Measurements from ENCODE around the gene RFWD3. TPM values are rescaled to one million over a fixed set of nuclear protein-coding genes. Genes with fewer than 3 reads are reported as not detected.

The RFWD3 gene
- 9.5 TPM for total RNA-seq
- polyA plus RNA-seq (ENCODE audit: insufficient read depth in 1 of 8, insufficient read length in 8 of 8, low replicate concordance in 1 of 8): 10 to 100 TPM in 7 of 8 donors, 1 to 10 TPM in 1; 9.8 to 16.1 (median 12.2) TPM
- long read RNA-seq, donor 1: 0 reads
- long read RNA-seq, donor 2: 0 reads
- long read RNA-seq, donor 3, partial matches to known transcripts: 0 of 1 reads
- long read RNA-seq, donor 3, other reads (novel, unspliced or antisense): 0 of 1 reads
- long read RNA-seq, donor 4, partial matches to known transcripts: 0 of 1 reads
- long read RNA-seq, donor 4, other reads (novel, unspliced or antisense): 0 of 1 reads
- long read RNA-seq, donor 5, partial matches to known transcripts: 0 of 1 reads
- long read RNA-seq, donor 5, other reads (novel, unspliced or antisense): 0 of 1 reads
- long read RNA-seq, donor 6, full-length matches to known transcripts: 3 of 3 reads
- long read RNA-seq, donor 6, partial matches to known transcripts: 0 of 3 reads
- long read RNA-seq, donor 6, other reads (novel, unspliced or antisense): 0 of 3 reads
- long read RNA-seq, donor 7, partial matches to known transcripts: 0 of 1 reads
- long read RNA-seq, donor 7, other reads (novel, unspliced or antisense): 0 of 1 reads
- long read RNA-seq, donor 8, partial matches to known transcripts: 0 of 2 reads
- long read RNA-seq, donor 8, other reads (novel, unspliced or antisense): 0 of 2 reads
- long read RNA-seq, donor 9, partial matches to known transcripts: 0 of 1 reads
- long read RNA-seq, donor 9, other reads (novel, unspliced or antisense): 0 of 1 reads
- long read RNA-seq, donor 10, partial matches to known transcripts: 0 of 5 reads
- long read RNA-seq, donor 10, other reads (novel, unspliced or antisense): 0 of 5 reads
- long read RNA-seq, donor 11, partial matches to known transcripts: 0 of 1 reads
- long read RNA-seq, donor 11, other reads (novel, unspliced or antisense): 0 of 1 reads

GRCh38 chr16:74666425-74667254 lies at the start of gene RFWD3:
TSS of gene RFWD3 (minus strand) at chr16:74666877. CDS start at chr16:74661449, 5,428 bp downstream.
- H3K4me1 ChIP-seq (ENCODE audit: control insufficient read depth, insufficient read depth, low read length): no peaks in the 10 kb centered on the region
- H3K27ac ChIP-seq (ENCODE audit: low read length): peak within 1 kb of the TSS; percentile 67
- no peaks in the 10 kb centered on the region for H3K27me3 ChIP-seq (ENCODE audit: control insufficient read depth, insufficient read depth, low read length)
- no peaks in the 10 kb centered on the region for H3K9me3 ChIP-seq (replicated peaks; ENCODE audit: control insufficient read depth, low read depth, low read length)
- under 1% methylated on average over 50 of the region's 63 CpGs for WGBS (ENCODE audit: insufficient coverage)
- peak; percentile 99 for DNase-seq
- H3K4me3 ChIP-seq (ENCODE audit: low read length): peak within 1 kb of the TSS; percentile 90
- peaks cover 22% of the 10 kb centered on the region for H3K36me3 ChIP-seq (ENCODE audit: control insufficient read depth, insufficient read depth, low read length)

DNA sequence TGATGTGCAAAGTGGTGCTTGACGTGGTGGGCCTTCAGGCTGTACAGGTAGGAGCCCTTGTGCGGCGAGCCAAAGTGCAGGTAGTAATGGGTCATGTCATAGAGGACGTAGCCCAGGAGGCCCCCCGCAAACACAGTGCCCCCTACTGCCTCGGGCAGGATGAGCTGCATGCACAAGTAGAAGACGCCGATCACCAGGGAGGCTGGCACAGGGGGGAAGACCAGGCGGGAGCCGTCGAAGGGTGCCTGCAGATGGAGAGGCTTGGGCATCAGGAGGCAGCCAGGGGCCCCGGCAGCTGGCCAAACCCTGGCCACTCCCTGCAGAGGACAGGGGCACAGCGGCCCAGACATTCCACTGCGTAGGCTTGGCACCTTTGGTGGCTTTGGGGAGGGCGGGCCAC lies 49.7 kb upstream of the RFWD3 start:
- no peaks in the 10 kb centered on the region for H3K36me3 ChIP-seq (ENCODE audit: control insufficient read depth, insufficient read depth, low read length)
- DNase-seq: no peak
- 84% methylated on average over 15 of the region's 15 CpGs for WGBS (ENCODE audit: insufficient coverage)

DNA sequence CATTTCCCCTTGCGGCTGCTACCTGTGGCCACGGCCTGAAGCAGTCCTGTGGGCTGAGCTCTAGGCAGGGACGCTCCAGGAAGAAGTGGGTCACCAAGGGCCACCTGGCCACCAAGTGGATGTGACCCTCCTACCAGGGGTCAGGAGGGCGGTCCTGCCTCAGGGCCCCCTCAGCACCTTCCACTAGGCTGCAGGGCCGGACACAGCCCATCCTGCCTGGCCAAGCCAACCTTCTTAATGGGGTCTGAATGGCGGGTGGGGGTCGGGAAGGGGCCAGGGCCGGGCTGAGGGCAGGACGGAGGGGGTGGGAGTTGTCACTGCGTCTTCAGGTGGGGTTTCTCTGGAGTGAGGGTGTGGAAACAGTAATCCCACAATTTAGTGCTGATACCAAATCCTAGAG lies 47.2 kb upstream of the RFWD3 start:
- no peaks in the 10 kb centered on the region for H3K36me3 ChIP-seq (ENCODE audit: control insufficient read depth, insufficient read depth, low read length)
- WGBS (ENCODE audit: insufficient coverage): 75% methylated on average over 9 of the region's 10 CpGs
- DNase-seq: no peak
- no peak overlapping the region for H3K4me3 ChIP-seq (ENCODE audit: low read length)
- no peaks in the 10 kb centered on the region for H3K27me3 ChIP-seq (ENCODE audit: control insufficient read depth, insufficient read depth, low read length)
- H3K4me1 ChIP-seq (ENCODE audit: control insufficient read depth, insufficient read depth, low read length): no peaks in the 10 kb centered on the region
- H3K9me3 ChIP-seq (replicated peaks; ENCODE audit: control insufficient read depth, low read depth, low read length): no peaks in the 10 kb centered on the region
- H3K27ac ChIP-seq (ENCODE audit: low read length): no peak overlapping the region

More for the DNA sequence above, 49.7 kb upstream of the RFWD3 start:
- H3K4me1 ChIP-seq (ENCODE audit: control insufficient read depth, insufficient read depth, low read length): no peaks in the 10 kb centered on the region
- no peak overlapping the region for H3K27ac ChIP-seq (ENCODE audit: low read length)
- H3K27me3 ChIP-seq (ENCODE audit: control insufficient read depth, insufficient read depth, low read length): no peaks in the 10 kb centered on the region
- H3K9me3 ChIP-seq (replicated peaks; ENCODE audit: control insufficient read depth, low read depth, low read length): no peaks in the 10 kb centered on the region
- no peak overlapping the region for H3K4me3 ChIP-seq (ENCODE audit: low read length)

DNA sequence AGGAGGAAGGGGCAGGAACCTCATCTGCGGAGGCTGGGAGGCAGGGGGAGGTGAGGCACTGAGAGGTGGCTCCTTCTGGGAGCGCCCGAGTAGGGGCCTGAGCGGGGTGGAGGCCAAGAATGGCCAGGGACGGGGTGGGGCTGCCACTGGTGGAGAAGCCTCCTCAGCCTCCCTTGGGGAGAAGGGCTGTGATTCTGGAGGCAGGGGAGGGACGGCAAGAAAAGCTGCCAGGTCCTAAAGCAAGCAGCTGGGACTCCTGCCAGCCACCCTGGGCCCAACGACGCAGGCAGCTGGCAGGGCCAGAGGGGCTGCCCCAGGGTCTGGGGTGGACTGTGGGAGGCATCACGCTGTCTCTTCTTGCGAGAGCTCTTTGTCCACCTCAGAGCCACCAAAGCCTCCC lies 46.6 kb upstream of the RFWD3 start:
- Histone ChIP-seq H3K36me3 (ENCODE audit: control insufficient read depth, insufficient read depth, low read length) (no peaks in the 10 kb centered on the region), H3K4me3 (ENCODE audit: low read length) (no peak overlapping the region), H3K9me3 (replicated peaks; ENCODE audit: control insufficient read depth, low read depth, low read length) (no peaks in the 10 kb centered on the region), H3K27ac (ENCODE audit: low read length) (no peak overlapping the region), H3K27me3 (ENCODE audit: control insufficient read depth, insufficient read depth, low read length) (no peaks in the 10 kb centered on the region), H3K4me1 (ENCODE audit: control insufficient read depth, insufficient read depth, low read length) (no peaks in the 10 kb centered on the region)
- DNase-seq: no peak
- 40% methylated on average over 7 of the region's 10 CpGs for WGBS (ENCODE audit: insufficient coverage)

- Histone ChIP-seq H3K4me1 (ENCODE audit: control insufficient read depth, insufficient read depth, low read length) (no peaks in the 10 kb centered on the region), H3K4me3 (ENCODE audit: low read length) (no peak overlapping the region), H3K9me3 (replicated peaks; ENCODE audit: control insufficient read depth, low read depth, low read length) (no peaks in the 10 kb centered on the region), H3K36me3 (ENCODE audit: control insufficient read depth, insufficient read depth, low read length) (no peaks in the 10 kb centered on the region), H3K27me3 (ENCODE audit: control insufficient read depth, insufficient read depth, low read length) (no peaks in the 10 kb centered on the region), H3K27ac (ENCODE audit: low read length) (no peak overlapping the region)
- no peak for DNase-seq
- 87% methylated on average over 11 of the region's 12 CpGs for WGBS (ENCODE audit: insufficient coverage)
Measured at GRCh38 chr16:74711938-74712337, 45.3 kb upstream of the RFWD3 start.

- Histone ChIP-seq H3K27me3 (ENCODE audit: control insufficient read depth, insufficient read depth, low read length) (no peaks in the 10 kb centered on the region), H3K27ac (ENCODE audit: low read length) (no peak overlapping the region), H3K4me1 (ENCODE audit: control insufficient read depth, insufficient read depth, low read length) (no peaks in the 10 kb centered on the region), H3K9me3 (replicated peaks; ENCODE audit: control insufficient read depth, low read depth, low read length) (no peaks in the 10 kb centered on the region), H3K4me3 (ENCODE audit: low read length) (no peak overlapping the region), H3K36me3 (ENCODE audit: control insufficient read depth, insufficient read depth, low read length) (no peaks in the 10 kb centered on the region)
- DNase-seq: no peak
- 60% methylated on average over 1 of the region's 8 CpGs for WGBS (ENCODE audit: insufficient coverage)
Measured at GRCh38 chr16:74710401-74710800, 43.7 kb upstream of the RFWD3 start.

DNA sequence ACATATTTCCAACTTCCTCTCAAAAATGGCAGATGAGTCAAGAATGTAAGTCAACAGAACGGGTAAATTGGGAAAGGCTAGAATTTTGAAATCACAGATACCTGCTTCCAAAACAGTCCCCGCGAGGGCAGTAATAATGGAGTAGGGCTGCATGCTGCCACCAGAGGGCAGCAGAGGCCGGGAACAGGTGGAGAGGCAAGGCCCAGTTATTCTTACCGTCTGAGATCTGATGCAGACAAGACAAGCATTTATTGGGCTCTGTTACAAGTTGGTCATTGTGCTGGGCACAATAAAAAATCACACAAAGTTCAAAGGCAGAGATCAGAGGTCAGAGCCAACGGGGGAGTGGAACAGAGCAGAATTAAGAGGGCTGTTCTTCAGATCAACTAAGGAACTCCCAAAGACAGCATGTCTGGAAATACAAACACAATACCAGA lies 42.8 kb upstream of the RFWD3 start:
- Histone ChIP-seq H3K4me1 (ENCODE audit: control insufficient read depth, insufficient read depth, low read length) (no peaks in the 10 kb centered on the region), H3K36me3 (ENCODE audit: control insufficient read depth, insufficient read depth, low read length) (no peaks in the 10 kb centered on the region), H3K27ac (ENCODE audit: low read length) (no peak overlapping the region), H3K27me3 (ENCODE audit: control insufficient read depth, insufficient read depth, low read length) (no peaks in the 10 kb centered on the region), H3K9me3 (replicated peaks; ENCODE audit: control insufficient read depth, low read depth, low read length) (no peaks in the 10 kb centered on the region), H3K4me3 (ENCODE audit: low read length) (no peak overlapping the region)
- WGBS (ENCODE audit: insufficient coverage): 0% methylated on average over 3 of the region's 6 CpGs
- DNase-seq: peak; percentile 79

GRCh38 chr16:74700438-74701225 lies 34.0 kb upstream of the RFWD3 start, which contains the start of gene MLKL:
TSS of gene MLKL (minus strand) at chr16:74700862. CDS start at chr16:74695757, 5,105 bp downstream.
- H3K27ac ChIP-seq (ENCODE audit: low read length): peak within 1 kb of the TSS; percentile 77
- H3K4me3 ChIP-seq (ENCODE audit: low read length): peak within 1 kb of the TSS; percentile 67
- 3% methylated on average over 32 of the region's 35 CpGs for WGBS (ENCODE audit: insufficient coverage)
- peaks cover 17% of the 10 kb centered on the region for H3K27me3 ChIP-seq (ENCODE audit: control insufficient read depth, insufficient read depth, low read length)
- no peaks in the 10 kb centered on the region for H3K9me3 ChIP-seq (replicated peaks; ENCODE audit: control insufficient read depth, low read depth, low read length)
- peaks cover 11% of the 10 kb centered on the region for H3K4me1 ChIP-seq (ENCODE audit: control insufficient read depth, insufficient read depth, low read length)
- DNase-seq: peak; percentile 72
- H3K36me3 ChIP-seq (ENCODE audit: control insufficient read depth, insufficient read depth, low read length): no peaks in the 10 kb centered on the region

DNA sequence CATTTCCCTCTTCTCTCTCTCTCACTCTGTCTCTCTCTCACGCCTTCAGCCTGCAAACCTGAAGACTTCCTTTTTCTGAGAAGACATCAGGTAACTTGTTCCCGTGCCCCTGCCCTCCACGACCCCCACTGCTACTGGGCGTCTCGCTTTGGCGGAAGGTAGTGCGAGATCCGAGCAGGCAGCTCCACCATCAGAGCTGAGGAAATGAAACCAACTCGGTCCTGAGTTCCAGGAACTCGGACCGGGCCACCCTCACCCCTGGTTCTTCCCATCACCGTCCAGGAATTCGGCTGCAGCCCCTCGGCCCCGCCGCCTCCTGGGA lies 33.4 kb upstream of the RFWD3 start:
- H3K36me3 ChIP-seq (ENCODE audit: control insufficient read depth, insufficient read depth, low read length): no peaks in the 10 kb centered on the region
- peak overlapping the region; percentile 77 for H3K27ac ChIP-seq (ENCODE audit: low read length)
- peaks cover 17% of the 10 kb centered on the region for H3K27me3 ChIP-seq (ENCODE audit: control insufficient read depth, insufficient read depth, low read length)
- WGBS (ENCODE audit: insufficient coverage): under 1% methylated on average over 15 of the region's 16 CpGs
- peak overlapping the region; percentile 67 for H3K4me3 ChIP-seq (ENCODE audit: low read length)
- DNase-seq: peak; percentile 28
- H3K9me3 ChIP-seq (replicated peaks; ENCODE audit: control insufficient read depth, low read depth, low read length): no peaks in the 10 kb centered on the region
- peaks cover 11% of the 10 kb centered on the region for H3K4me1 ChIP-seq (ENCODE audit: control insufficient read depth, insufficient read depth, low read length)
